Stimulated activated CD4-positive, alpha-beta T cell treated with anti-CD3 and anti-CD28 coated beads, Interleukin-12 subunit alpha, Interleukin-12 subunit beta, amount 100 ng/mL, for 48 hours (primary cell): ENCODE measurements around the gene PDRG1.
A peak's percentile ranks its signal among the peaks of the same experiment; 100 is the strongest.

Experiments used
- DNase-seq, 3 donors: peaks; one replicate each; pipeline ENCODE4 v3.0.0-alpha.2; 2020; ENCODE audit warnings: low read depth in 2 of 3, low spot score in 1 of 3

Gene PDRG1

DNA sequence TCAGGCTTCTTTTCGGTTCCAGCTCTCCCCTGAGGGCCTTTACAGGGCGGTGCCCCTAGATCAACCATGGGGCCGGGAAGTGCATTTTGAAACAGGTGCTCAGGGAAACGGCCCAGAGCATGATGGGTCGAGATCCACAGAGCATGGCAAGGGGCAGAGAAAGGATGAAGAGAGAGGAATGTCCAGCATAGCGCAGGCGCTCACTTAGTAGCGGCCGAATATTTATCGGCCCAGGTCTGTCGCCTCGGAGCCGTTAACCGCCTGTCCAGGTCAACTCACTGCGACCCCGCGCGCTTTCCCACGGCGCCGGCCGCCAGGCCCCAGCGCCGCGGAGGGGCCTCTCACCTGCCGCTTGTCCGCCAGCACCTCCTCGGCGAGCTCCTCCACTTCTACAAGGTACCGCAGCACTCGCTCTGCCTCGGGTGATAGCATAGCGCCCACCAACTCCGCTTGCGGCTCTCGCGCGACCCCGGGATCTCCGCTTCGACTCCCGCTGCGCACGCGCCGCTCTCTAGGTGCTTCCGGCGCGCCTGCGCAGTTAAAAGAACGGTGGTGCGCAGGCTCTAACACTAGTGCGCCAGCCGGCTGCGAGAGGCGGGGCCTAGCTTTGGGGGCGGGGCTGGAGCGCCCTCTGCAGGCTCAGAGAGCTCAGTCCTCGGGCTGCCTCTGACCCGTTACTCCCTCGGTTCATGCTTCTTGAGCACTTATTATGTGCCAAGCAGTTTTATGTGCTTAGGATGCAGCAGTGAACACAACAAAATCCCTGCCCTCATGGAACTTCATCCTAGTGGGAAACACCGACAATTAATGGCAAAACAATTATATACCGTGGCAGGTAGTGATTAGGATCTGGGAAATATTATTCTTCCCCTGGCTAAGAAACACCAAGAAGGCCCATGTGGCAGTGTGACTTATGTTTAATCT lies at the start of gene PDRG1:
TSS of gene PDRG1 (minus strand) at position 517 of the 924 bp plus-strand sequence. CDS start at position 432, 85 bp downstream.
- DNase-seq, result peak; percentile 94 to 96 (median 94)

DNA sequence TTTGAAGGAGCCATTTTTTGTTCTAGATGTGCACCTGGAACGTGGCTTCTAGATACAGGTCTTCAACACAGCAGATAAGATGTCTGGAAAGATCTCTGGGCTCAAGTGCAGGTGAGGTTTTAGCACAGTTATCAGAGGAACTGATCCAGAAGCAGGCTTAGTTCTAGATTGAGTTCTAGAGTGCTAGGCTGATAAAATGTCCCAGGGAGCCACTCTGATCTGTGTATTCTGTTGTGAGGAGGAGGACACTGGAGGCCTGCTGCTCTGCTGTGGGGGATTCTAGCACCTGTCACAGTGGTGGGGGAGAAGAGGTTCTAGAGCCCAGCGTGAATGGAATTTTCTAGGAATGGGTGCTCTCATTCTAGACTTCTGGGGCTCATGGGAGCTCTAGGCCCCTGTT lies 46.4 kb upstream of the PDRG1 start:
- no peak for DNase-seq

DNA sequence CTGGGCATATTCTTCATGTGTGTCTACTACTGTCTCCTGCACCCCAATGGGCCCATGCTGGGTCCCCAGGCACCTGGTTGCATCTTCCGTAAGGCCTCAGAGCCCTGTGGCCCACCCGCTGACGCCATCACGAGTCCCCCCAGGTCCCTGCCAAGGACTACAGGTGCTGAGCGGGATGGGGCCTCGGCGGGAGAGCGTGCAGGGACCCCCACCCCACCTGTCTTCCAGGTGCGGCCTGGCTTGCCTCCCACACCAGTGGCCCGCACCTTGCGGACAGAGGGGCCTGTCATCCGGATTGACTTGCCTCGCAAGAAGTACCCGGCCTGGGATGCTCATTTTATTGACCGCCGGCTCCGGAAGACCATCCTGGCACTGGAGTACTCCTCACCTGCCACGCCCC lies 45.1 kb upstream of the PDRG1 start:
- no peak for DNase-seq

DNA sequence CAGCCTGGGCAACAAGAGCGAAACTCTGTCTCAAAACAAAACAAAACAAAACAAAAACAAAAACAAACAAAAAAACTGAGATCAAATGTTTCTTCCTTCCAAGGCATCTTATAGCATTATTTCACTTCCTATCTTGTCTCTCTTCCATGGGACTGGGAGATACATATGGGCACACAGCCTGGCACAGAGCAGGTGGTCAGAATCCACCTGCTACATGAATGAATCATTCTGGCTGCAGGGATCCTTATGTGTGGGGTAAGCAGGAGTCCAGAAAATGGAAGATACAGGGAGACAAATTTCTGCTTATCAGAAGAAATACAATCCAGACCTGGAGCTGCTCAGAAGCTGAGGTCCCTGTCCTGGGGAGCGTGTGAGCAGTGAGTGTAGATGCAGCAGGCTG lies 40.2 kb upstream of the PDRG1 start:
- no peak for DNase-seq

DNA sequence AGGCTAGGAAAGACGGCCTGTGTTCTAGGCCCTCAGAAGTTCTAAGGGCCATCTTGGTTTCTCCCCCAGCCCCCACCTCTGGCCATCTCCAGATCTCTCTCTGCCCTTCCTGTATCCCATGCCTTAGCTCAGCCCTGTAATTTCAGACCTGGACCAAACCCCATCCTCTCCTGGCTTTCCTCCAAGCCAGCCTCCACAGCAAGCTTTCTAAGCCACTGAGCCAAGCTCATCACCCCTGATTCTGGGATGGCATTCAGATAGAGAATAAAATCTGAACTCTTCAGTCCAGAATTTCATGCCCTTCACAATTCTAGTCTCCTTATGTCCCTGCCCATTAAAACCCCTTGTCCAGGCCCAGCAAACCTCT lies 39.5 kb upstream of the PDRG1 start:
- no peak for DNase-seq

DNA sequence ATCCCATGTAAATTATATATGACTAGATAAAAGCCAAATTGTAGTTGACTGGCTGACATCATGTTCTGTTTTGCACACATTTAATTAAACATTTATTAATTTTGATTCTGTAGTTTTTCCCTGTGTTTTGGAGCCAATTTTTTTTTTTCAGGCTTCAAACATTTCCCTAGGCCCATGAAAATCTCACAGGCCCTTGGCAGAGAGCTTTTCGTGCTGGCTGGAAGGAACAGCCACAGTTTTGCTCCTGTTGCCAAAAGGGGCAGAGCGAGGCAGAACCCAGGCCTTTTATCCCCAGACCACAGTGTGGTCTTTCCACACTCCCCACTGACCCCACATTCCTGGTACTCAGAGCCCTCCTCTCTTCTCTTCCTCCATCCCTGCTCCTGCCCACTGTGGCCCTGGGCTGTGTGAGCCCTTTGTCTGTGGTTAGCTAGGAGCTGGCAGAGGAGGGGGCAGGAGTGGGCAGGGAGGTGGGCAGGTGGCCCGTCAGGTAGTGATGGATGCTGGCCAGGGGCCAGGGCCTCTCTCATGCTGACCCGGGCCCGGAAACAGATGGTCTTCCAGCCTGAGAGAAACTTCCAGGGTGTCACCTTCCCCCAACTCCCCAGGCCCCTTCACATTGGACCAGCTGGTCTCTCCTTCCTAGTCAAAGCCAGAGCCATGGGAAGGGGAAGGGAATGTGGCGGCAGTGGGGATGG lies 38.9 kb upstream of the PDRG1 start:
- DNase-seq, result no peak

DNA sequence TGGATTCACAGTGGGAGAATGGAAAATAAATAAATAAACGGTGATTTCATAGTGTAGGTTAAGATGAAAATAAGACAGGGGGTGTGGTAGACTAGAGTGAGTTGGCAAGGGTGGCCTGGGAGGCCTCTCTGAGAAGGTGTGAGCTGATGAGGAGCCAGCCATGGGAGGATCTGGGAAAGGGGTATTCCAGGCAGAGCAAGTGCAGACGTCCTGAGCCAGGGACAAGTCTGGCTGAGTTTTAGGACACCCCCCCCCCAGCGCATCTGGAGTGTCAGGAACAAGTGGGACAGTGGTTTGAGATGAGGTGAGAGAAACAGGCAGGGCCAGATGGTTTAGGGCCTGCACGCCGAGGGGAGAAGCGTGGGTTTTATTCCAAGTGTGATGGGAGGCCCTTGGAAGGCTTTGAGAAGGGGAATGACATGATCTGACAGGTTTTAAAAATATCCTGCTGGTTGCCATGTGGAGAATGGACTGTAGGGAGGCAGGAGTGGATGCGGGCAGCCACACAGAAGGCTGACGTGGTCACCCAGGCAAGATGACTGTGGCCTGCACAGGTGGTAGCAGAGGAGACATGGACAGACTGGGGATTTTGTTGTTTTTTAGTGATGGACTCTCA lies 37.3 kb upstream of the PDRG1 start:
- no peak for DNase-seq

DNA sequence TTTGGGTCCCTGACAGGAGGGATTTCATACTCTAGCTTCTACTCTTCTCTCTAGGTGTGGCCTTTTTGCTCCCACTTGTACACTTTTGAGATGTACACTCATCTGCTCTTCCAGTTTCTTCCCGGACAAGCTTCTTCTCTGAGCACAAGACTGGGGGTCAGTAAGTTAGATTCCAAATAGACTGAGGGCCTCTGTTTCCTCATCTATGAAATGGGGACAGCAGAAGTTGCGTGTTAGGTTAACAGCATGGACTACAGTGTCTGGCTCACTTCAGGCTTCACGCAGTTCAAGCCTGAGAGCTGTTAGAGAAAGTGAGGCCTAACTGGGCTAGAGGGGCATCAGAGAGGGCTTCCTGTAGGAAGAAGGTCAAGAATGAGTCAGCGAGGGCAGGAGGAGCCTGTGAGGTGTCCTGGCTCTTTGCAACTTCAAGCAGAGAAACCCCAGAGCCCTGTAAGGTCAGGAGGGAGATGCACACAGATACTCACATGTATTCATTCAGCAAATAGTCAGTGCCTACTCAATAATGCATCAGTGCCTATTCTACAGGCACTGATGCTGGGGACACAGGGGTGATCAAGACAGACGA lies 36.7 kb upstream of the PDRG1 start:
- DNase-seq, result no peak

DNA sequence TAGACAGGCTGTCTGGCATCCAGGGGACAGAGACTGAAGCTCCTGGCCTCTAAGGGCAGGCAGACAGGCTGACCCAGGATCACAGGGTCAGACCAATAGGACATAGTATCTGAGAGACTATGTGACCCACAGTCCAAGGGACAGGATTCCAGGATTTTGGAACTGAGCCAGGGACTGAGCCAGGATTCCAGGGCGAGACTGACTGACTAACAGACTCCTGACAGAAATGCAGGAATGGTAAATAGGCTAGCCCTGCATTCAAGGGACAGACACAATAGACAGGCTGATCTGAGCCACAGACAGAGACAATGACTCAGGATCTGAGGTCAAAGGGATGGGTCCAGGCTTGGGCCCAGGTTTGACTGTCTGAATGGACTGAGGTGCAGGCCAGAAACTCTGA lies 35.9 kb upstream of the PDRG1 start:
- no peak for DNase-seq

DNA sequence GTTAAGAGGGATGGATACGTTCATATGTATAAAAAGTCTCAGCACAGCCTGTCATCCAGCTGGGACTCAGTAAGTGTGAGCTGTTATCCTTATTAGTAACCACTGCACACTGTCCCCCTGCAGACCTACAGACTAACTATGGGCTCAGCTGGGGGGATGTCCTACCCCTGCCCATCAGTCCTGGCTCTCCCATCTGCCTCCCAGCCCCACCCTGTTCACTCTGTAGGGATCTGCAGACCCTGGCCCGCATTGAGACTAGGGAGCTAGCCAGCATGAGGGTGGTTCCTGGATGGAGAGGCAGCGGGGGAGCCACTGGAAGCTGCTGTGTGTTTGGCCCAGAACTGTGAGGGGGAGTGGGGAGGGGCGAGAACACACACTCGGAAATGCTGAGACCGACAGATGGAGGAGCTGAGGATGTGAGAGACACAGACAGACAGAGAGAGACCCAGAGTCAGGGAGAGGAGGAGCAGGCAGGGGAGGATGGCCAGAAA lies 33.2 kb upstream of the PDRG1 start:
- no peak for DNase-seq

DNA sequence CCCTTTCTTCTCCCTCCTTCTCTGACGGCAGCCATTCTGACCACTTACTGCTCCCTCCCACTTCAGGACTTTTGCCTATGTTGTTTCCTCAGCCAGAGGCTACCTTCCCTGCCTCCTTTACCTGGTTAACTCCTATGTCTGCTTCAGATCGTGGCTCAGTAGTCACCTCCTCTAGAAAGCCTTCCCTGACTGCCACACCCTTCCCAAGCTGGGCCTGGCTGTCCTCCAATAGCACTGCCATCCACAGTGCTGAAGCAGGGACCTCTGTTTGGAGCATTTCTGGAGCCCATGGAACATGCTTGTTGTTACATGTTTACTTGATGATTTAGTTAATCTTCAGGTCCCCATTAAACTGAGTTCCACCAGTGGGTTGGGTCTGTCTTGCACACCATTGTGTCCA lies 29.9 kb upstream of the PDRG1 start:
- DNase-seq, result no peak

DNA sequence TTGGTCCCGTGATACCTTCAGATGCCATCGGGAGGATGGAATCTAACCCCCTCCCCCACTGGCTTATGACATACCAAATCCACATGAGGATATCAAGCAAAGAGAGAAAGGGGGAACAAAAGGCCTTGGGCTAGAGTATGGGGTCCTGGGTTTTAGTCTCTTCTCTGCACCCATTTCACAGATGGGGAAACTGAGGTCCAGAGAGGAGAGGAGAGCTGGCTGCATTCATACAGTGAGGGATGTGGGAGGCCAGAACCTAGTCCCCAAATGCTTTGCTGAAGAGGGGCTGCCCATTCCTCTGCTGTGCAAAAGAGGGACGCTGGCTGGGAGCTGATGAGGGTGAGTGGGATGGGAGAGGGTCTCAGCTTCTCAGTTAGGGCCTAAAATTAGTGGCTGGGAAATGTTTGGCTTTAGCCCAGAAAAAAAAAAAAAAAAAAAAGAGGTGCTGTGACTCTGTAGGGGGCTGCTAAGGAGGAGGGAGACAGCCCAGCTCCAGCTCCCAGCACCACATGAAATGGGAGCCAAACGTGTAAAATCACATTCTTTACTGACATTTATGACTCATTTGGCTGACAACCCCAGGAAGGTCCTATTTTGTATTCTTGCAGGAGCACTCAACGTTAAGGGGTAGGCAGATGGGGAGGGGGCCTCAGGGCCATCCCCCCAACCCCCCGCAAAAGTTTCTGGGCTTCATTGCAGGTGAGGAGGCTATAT lies 28.0 kb upstream of the PDRG1 start:
- no peak for DNase-seq

DNA sequence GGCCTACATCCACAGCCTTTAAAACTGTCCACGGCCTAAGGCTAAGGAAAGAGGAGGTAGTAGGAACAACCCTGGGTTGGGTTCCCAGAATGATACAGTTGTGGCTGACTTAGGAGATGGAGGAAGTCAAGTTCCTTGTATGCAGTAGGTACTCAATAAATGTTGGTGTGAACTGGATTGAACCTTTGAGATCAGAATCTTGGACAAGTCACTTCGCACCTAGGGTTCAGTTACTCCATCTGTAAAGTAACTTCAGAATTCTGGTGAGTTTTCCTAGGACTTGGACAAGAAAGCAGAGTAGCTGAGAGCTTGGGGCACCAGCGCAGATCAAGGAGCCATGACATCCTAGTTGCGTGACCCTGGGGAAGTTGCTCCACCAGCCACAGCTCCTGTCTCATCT lies 25.2 kb upstream of the PDRG1 start:
- DNase-seq, result no peak

DNA sequence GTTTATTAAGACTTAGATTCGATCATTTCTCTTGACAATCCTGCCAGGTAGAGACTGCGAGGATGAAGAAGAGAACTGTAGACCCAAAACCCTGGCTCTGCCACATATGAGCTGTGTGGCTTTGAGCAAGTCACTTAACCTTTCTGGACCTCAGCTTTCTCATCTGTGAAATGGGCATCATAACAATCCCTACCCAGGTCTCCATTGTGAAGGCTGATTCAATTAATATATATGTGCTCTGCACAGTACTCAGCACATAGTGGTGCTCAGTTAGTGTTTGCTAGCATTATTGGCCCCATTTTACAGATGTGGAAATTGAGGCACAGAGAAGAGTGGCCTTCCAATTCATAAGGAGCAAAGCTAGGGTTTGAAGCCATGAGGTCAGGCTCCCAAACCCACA lies 24.0 kb upstream of the PDRG1 start:
- no peak for DNase-seq

DNA sequence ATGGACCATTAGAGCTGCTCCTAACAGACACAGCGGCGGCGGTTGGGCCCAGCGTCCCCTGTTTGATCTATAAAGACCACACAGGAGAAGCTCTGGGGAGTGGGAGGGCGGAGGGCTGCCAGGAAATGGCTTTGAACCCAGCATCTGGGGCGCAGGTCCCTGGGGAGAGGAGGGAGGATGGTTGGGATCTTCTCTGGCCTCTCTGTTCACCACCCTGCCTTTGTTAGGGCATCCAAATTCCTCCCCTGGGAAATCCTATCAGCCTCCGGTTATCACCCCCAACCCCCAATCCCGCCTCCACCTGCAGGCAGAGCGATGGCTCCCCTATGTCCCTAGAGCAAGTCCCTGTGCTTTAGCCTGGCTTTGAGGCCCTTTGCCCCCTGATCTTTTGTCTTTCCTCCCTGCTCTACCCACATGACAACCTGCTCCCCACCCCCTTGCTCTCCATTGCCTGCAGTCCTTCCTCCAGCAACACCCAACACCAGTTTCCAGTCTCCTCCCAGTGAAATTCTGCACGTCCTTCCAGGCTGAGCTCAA lies 23.2 kb upstream of the PDRG1 start:
- DNase-seq, result no peak

DNA sequence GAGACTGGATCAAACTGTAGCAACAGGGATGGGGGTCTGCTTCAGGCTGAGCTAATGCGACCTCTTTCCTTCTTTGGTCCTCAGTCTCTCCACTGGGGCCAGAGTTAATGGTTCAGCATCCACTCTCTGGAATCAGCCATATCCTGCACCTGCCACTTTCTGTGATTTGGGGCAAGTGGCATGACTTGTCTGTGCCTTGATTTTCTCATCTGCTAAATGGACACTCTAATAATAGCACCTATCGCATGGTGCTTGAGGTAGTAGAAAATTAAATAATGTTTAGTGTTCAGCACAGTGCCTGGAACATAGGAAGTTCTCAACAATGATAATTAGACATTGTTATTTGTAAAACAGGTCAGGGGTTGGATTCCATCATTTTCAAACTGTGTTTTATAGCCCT lies 22.4 kb upstream of the PDRG1 start:
- DNase-seq, result no peak

DNA sequence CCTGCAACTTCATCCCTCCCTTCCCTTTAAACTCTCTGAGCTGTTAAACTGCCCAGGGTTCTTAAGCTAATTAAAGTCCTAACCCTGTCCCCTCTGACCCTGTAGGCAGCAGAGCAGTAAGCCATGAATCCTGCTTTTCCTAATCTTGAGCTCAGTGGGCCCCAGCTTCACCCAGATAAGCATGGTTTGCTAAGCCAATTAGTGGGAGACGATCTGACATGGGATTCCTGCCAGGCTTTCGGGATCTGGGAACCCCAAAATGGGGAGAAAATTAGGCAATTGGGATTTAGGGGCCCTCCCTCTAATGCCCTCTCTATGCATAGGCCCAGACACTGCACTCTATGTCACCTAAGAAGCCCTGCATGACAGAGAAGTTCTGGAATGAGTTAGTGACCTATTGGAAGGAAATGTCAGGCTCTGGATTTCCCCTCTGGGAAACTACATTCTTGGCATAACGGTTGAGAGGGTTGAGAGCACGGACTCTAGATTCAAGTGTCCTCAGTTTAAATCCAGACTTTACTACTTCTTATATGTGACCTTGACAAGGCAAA lies 20.7 kb upstream of the PDRG1 start:
- no peak for DNase-seq

DNA sequence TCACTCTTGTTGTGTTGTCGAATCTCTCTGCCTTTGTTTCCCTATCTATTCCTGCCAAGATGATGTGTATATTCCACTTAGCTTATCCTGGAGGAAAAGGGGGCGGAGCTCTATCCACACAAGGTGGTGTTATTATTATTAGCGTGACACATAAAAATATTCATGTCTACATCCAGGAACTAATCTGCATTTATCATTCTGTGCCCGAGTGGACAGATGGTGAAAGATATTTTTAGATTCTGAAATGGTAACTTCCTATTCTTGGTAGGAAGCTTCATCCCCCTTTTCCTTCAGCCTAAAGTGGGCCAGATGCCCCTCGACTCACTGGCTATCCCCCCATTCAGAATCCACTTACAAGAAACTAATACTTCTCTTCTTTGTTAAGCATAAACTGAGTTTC lies 18.1 kb upstream of the PDRG1 start:
- no peak for DNase-seq

DNA sequence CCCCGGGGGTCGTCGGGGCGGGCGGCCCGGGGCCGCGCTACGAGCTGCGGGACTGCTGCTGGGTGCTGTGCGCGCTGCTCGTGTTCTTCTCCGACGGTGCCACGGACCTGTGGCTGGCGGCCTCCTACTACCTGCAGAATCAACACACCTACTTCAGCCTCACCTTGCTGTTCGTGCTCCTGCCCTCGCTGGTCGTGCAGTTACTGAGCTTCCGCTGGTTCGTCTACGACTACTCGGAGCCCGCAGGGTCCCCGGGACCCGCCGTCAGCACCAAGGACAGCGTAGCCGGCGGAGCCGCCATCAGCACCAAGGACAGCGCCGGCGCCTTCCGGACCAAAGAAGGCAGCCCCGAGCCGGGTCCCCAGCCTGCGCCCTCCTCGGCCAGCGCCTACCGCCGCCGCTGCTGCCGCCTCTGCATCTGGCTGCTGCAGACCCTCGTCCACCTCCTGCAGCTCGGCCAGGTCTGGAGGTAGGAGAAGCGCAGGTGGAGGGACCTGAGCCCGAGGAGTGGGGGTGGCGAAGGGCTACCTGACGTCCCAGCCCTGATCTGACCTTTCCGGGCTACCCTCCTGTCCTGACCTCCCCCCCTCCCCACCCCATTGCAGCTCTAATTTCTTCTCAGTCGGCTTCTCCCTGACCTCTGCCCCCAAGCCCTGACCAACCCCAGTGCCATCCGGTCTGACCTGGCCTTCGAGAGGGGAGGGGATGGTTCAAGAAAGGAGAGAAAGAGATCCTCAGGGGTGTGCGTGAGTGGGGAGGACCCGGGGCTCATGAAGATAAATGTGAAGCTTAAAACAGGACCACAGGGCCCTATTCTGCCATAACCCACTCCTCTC lies 16.7 kb upstream of the PDRG1 start:
- DNase-seq, result peak; percentile 56 to 82 (median 72)
